IPS DF 4.7 (cell line): ENCODE results near the gene ZNF506.
"Not testable (repeated sequence)": the region's sequence is repeated elsewhere in the genome, so short reads cannot be mapped to it uniquely, and the experiment has no call there.

Experiments
- DNase-seq: peaks from one replicate; pipeline ENCODE4 v3.0.0-alpha.2; 2013; ENCODE audit warnings: low spot score; ENCODE audit errors: extremely low read depth

The ZNF506 gene

GRCh38 chr19:19745496-19746285 lies 75.9 kb downstream of the ZNF506 start:
- DNase-seq = no peak

DNA sequence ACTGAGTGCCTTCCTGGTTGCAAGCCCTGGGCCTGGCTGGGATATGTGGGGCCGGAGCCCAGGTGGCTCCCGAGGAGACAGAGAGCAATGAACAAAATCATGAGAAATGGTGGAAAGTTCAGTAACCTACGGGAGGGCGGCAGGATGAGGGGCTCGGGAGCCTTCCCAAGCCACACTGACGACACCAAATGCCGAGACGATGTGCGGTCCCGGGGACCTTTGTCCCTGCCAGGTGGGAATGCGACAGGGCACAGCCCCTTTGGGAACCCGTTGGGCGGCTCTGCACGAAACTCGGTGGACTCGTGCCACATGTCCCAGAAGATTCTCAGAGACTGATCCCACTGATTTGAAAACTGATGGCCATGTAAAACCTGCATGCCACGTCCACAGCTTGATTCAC lies 76.9 kb downstream of the ZNF506 start:
- no peak for DNase-seq

DNA sequence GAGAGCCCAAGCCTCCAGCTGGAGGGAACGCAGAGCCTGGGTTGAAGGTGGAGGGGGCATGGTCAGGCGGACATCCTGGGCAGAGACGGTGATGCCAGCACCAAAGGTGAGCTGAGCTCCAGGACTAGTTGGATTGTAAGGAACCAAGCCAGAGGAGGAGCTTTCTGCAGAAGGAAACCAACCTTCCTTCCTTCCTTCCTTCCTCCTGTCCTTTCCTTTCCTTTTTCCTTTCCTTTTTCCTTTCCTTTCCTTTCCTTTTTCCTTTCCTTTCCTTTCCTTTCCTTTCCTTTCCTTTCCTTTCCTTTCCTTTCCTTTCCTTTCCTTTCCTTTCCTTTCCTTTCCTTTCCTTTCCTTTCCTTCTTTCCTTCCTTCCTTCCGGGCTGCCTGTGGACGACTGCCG lies 77.6 kb downstream of the ZNF506 start:
- DNase-seq = not testable (repeated sequence)

- DNase-seq = no peak
These were observed 78.4 kb downstream of the ZNF506 start for GRCh38 chr19:19743176-19743575.

DNA sequence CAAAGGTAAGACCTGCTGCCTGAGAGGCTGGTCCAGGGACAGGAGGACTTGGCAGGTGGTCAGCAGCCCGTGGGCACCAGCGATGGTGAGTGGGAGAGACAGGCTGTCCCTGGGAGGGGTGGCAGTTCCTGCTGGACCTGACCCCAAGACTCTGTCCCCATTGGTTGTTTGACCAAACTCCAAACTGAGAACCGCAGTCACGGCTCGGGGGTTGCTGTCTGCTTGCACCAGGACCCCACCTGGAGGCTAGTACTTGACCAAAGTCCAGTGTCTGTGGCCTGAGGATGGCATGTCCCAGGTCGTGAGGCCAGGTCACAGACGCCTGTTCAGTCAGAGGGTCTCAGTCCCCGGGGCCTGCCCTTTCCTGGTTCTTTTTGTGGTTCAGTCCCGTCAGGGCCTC lies 78.8 kb downstream of the ZNF506 start:
- DNase-seq = no peak
